HFFc6 (cell line): ENCODE results near the gene GLIS2. TPM values are rescaled to one million over a fixed set of nuclear protein-coding genes. Genes with fewer than 3 reads are reported as not detected.
A peak's percentile ranks its signal among the peaks of the same experiment; 100 is the strongest.

ENCODE experiments used
- DNase-seq: peaks from one replicate; pipeline ENCODE4 v3.0.0-alpha.2; 2018
- H3K27ac Mint-ChIP-seq: 2 replicates; pipeline ENCODE4 v1.8.0; 2020; ENCODE audit warnings: mild to moderate bottlenecking, mixed read lengths
- H3K27me3 Mint-ChIP-seq: 2 replicates; pipeline ENCODE4 v1.8.0; 2021; ENCODE audit warnings: mild to moderate bottlenecking, moderate library complexity, mixed read lengths; ENCODE audit not compliant: insufficient read depth
- H3K36me3 Mint-ChIP-seq: 2 replicates; pipeline ENCODE4 v1.8.0; 2021; ENCODE audit warnings: low read depth, mixed read lengths
- H3K4me1 Mint-ChIP-seq: 2 replicates; pipeline ENCODE4 v1.8.0; 2020; ENCODE audit warnings: low read depth, mixed read lengths
- H3K4me3 Mint-ChIP-seq: 2 replicates; pipeline ENCODE4 v1.8.0; 2020; ENCODE audit warnings: mild to moderate bottlenecking, moderate library complexity, mixed read lengths
- H3K9me3 Mint-ChIP-seq: 2 replicates; pipeline ENCODE4 v1.8.0; 2020; ENCODE audit warnings: mild to moderate bottlenecking, mixed read lengths
- long read RNA-seq: library from polyadenylated mRNA; unstranded; transcript quantifications from one replicate; pipeline ENCODE4 v2.0.0, GENCODE V29; 2019
- total RNA-seq, 6 experiments: library from RNA; stranded (reverse); fragmentation: NEBNext Ultra II Directional; extraction: Animal tissue kit (Norgen Biotek cat#: 25700); gene quantifications; 2 replicates in 1 of 6; 3 replicates in 5 of 6; pipeline ENCODE4 v1.2.3, GENCODE V29; 2021
- TF ChIP-seq, protein P1 (sequence below): fragments of 200-600 bp; sonication (generic); IDR thresholded peaks from 2 replicates; pipeline ENCODE4 v1.5.0; 2021; ENCODE audit warnings: antibody characterized with exemption, mild to moderate bottlenecking

The GLIS2 gene
- total RNA-seq, result 10 to 100 TPM; 21.9 to 26.0 (median 23.5) TPM
- long read RNA-seq, partial matches to known transcripts, result 0 of 5 reads
- long read RNA-seq, other reads (novel, unspliced or antisense), result 5 of 5 reads

DNA sequence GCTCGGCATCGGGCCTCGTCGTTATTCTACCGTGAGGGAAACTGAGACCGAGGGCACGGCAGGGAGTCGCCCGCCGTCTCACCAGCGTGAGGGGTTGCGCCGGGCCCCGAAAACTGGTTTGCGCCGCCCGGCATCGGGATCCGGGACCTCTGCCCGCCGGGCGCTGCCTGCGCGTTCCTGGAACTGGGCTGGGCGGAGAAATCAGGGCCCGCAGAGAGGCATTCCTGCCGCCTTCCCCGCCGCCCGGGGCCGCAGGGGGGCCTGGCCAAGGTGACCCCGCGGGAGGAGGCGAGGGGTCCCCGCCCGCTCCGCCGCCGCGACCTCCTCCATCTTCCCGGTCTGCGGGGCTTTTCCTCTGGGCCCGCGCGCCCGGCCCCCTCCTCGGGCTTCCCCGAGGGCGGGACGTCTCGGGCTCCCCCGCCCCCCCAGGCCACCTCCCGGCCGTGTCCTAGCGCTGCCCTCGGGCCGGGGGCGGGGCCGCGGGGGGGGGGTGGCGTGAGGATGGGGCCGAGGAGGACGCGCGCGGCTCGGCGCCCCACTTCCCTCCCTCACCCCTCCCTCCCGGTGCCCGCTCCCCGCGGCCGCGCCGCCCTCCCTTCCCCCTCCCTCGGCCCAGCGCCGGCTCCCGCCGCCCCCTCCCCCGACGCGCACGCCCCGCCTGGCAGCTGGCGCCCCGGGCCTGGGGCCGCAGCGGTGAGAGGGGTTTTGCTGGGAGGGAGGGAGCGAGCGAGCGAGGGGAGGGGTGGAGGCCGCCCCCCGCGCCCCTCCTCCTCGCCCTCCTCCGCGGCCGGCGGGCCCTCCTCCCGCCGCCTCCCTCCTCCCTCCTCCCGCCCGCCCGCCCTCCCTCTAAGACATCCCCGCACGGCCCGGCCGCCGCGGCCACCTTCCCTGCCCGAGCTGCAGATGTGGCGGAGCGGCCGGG, at the start of gene GLIS2:
Gene GLIS2 (plus strand): TSS at position 882 of the 922 bp plus-strand sequence. CDS start 16,214 bp downstream, outside the sequence.
- Mint-ChIP-seq H3K9me3 (no peaks in the 10 kb centered on the region), H3K27me3 (no peaks in the 10 kb centered on the region), H3K4me1 (peaks cover 33% of the 10 kb centered on the region), H3K27ac (peak within 1 kb of the TSS; percentile 91), H3K36me3 (no peaks in the 10 kb centered on the region), H3K4me3 (peak within 1 kb of the TSS; percentile 88)
- DNase-seq, result peak; percentile 49
- TF ChIP-seq, protein P1, sequence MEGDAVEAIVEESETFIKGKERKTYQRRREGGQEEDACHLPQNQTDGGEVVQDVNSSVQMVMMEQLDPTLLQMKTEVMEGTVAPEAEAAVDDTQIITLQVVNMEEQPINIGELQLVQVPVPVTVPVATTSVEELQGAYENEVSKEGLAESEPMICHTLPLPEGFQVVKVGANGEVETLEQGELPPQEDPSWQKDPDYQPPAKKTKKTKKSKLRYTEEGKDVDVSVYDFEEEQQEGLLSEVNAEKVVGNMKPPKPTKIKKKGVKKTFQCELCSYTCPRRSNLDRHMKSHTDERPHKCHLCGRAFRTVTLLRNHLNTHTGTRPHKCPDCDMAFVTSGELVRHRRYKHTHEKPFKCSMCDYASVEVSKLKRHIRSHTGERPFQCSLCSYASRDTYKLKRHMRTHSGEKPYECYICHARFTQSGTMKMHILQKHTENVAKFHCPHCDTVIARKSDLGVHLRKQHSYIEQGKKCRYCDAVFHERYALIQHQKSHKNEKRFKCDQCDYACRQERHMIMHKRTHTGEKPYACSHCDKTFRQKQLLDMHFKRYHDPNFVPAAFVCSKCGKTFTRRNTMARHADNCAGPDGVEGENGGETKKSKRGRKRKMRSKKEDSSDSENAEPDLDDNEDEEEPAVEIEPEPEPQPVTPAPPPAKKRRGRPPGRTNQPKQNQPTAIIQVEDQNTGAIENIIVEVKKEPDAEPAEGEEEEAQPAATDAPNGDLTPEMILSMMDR, result no peak

DNA sequence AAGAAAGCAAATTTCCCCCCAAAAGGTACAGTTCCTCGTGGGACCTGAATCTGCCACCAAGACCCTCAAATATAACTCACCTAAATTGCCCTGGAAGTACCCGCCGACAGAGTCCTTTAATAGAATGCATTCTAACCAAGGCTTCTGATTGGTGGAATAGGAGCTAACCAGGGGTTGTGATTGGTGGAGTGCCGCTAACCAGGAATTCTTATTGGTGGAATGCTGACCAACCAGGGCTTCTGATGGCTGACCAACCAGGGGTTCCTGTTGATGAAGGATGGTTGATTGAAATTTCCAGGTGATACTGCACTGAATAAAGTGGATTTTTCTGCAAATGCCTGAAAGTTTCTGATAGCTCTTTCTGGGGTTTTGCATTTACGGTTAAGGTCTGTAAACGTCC, 49.5 kb upstream of the GLIS2 start:
- no peak overlapping the region for H3K4me3 Mint-ChIP-seq

DNA sequence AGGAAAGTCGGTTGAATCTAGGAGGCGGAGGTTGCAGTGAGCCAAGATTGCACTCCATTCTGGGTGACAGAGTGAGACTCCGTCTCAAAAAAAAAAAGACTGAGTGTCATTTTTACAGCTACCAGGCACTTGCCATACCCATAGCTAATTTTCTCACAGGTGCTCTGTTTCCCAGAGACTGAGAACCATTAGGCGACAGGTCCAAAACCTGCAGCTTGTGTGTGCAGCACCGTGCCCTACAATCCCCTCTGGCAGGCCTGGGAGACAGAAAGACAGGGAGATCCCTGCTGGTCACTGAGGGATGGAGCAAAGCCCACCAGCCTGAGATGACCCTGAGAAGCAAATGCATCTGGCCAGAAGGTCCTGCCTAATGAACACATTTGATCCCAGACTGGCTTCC, 45.8 kb upstream of the GLIS2 start:
- TF ChIP-seq, protein P1, result no peak
- no peak overlapping the region; the same call in 1 of the 2 replicates for H3K27ac Mint-ChIP-seq
- H3K4me3 Mint-ChIP-seq, result no peak overlapping the region
- DNase-seq, result no peak
- peaks cover 13% of the 10 kb centered on the region for H3K4me1 Mint-ChIP-seq
- H3K9me3 Mint-ChIP-seq, result no peaks in the 10 kb centered on the region
- H3K27me3 Mint-ChIP-seq, result peaks cover 4% of the 10 kb centered on the region; the same call in 1 of the 2 replicates
- no peaks in the 10 kb centered on the region for H3K36me3 Mint-ChIP-seq

More for the DNA sequence above, 49.5 kb upstream of the GLIS2 start:
- no peaks in the 10 kb centered on the region for H3K9me3 Mint-ChIP-seq
- peaks cover 23% of the 10 kb centered on the region for H3K4me1 Mint-ChIP-seq
- H3K36me3 Mint-ChIP-seq, result peaks cover 6% of the 10 kb centered on the region
- TF ChIP-seq, protein P1, result no peak
- DNase-seq, result no peak
- H3K27ac Mint-ChIP-seq, result no peak overlapping the region
- peaks cover 6% of the 10 kb centered on the region for H3K27me3 Mint-ChIP-seq

DNA sequence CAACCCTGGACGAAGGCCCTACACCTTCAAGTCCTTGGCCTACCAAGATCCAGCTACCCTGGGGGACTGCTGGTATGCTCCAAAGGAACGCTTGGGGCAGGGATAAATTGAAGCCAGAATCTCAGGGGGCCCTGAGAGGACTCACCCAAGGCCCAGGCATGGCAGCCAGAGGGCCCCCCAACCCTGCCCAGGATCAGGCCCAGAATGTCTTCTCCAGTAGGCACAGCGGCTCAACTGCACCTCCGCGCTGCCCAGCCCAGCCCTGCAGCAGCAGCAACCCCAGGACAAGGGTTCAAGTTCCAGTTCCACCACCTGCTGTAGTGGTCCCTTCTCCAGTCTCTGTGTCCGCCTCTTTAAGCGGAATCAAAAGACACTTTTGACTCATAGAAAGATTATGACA, 45.3 kb upstream of the GLIS2 start:
- Mint-ChIP-seq H3K4me1 (peaks cover 13% of the 10 kb centered on the region), H3K27ac (peak overlapping the region; percentile 84), H3K4me3 (peak overlapping the region; percentile 87), H3K9me3 (no peaks in the 10 kb centered on the region), H3K27me3 (peaks cover 6% of the 10 kb centered on the region; the same call in 1 of the 2 replicates), H3K36me3 (no peaks in the 10 kb centered on the region)
- TF ChIP-seq, protein P1, result peak; percentile 26
- no peak for DNase-seq

DNA sequence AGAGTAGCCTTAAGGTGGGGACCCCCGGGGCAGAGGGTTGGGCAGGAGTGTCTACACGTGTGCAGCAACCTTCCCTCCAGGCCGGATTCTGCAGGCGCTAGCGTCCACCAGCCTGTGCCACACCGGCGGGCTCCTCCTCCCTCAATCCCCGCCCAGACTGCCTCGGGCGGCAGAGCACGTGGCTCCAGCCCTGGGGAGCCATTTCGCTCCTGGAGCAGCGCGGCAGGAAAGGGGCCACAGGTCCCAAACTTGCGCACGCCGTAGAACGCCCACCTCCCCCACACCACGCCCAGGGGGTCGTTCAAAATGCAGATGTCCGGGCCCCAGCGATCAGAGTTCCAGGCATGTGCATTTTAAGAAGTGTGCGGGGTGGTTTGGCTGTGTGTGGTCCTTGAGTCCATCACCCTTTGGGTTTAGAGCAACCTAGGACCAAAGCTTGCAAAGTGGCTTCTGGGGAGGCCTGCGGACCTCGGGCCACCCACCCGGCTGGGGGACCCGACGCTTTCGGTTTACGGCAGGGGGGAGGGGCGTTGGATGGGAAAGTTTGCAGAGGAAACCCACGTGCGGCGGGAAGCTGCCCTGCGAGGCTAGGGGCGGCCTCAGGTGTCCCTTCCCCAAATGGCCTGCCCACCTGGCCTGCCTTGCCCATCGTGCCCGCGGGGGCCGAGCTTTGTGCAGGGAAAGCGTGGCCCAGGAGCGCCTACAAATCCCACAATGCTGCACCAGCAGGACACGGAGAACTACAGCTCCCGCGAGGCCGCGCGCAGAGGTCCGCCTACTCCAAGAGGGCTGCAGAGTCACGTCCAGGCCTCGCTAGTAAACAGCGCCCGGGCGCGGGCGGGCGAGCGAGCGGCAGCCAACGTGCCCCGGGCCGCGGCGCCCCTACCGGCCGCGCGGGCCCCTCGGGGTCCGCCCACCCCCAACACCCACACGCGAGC, 44.4 kb upstream of the GLIS2 start:
- peak; percentile 92 for DNase-seq
- H3K4me3 Mint-ChIP-seq, result peak overlapping the region; percentile 92
- peak overlapping the region; percentile 84 for H3K27ac Mint-ChIP-seq
- H3K36me3 Mint-ChIP-seq, result no peaks in the 10 kb centered on the region
- peaks cover 6% of the 10 kb centered on the region; the same call in 1 of the 2 replicates for H3K27me3 Mint-ChIP-seq
- TF ChIP-seq, protein P1, result peak; percentile 47
- H3K9me3 Mint-ChIP-seq, result no peaks in the 10 kb centered on the region
- peaks cover 13% of the 10 kb centered on the region for H3K4me1 Mint-ChIP-seq
